Fibroblast of lung (primary cell): ENCODE data around the gene APP. TPM values are rescaled to one million over a fixed set of nuclear protein-coding genes. Genes with fewer than 3 reads are reported as not detected.

ENCODE experiments used
- DNase-seq, 2 donors: peaks; one replicate each; pipeline versions ENCODE4 v3.0.0 to v3.0.0-alpha.2; 2010; ENCODE audit warnings: low read depth in 2 of 2
- H2AFZ ChIP-seq: 2 replicates; pipeline ENCODE4 v1.5.1; 2012; ENCODE audit warnings: low read length, control low read depth, inconsistent platforms
- H3K27ac ChIP-seq: 2 replicates; pipeline ENCODE4 v1.5.1; 2011; ENCODE audit warnings: low read length, control low read depth; ENCODE audit not compliant: insufficient read depth
- H3K27me3 ChIP-seq: 2 replicates; pipeline ENCODE4 v1.5.1; 2011; ENCODE audit warnings: mild to moderate bottlenecking, low read length; ENCODE audit not compliant: control insufficient read depth, insufficient read depth
- H3K36me3 ChIP-seq: 2 replicates; pipeline ENCODE4 v1.5.1; 2011; ENCODE audit warnings: low read length; ENCODE audit not compliant: control insufficient read depth, insufficient read depth
- H3K4me1 ChIP-seq: 2 replicates; pipeline ENCODE4 v1.5.1; 2011; ENCODE audit warnings: low read length; ENCODE audit not compliant: control insufficient read depth, insufficient read depth; ENCODE audit errors: extremely low read depth
- H3K4me2 ChIP-seq: 2 replicates; pipeline ENCODE4 v1.5.1; 2011; ENCODE audit warnings: low read length, control low read depth; ENCODE audit not compliant: insufficient read depth; ENCODE audit errors: extremely low read depth
- H3K4me3 ChIP-seq, 4 experiments: fragments of 200-600 bp in 1 of 4; sonication (generic) in 1 of 4; replicated peaks in 1 of 4; 2 replicates each; pipeline ENCODE4 v1.5.1; 2011 to 2016; ENCODE audit warnings: low read length in 4 of 4, low read depth in 3 of 4, mild to moderate bottlenecking in 3 of 4, control low read depth in 2 of 4, inconsistent platforms in 1 of 4, mixed read lengths in 1 of 4; ENCODE audit not compliant: insufficient read depth in 1 of 4; ENCODE audit errors: control extremely low read depth in 1 of 4
- H3K79me2 ChIP-seq: 2 replicates; pipeline ENCODE4 v1.5.1; 2012; ENCODE audit warnings: mild to moderate bottlenecking, low read length, inconsistent platforms; ENCODE audit not compliant: control insufficient read depth, insufficient read depth
- H3K9ac ChIP-seq: 2 replicates; pipeline ENCODE4 v1.5.1; 2011; ENCODE audit warnings: mild to moderate bottlenecking, low read length, control low read depth; ENCODE audit not compliant: insufficient read depth
- H3K9me3 ChIP-seq: 2 replicates; pipeline ENCODE4 v1.5.1; 2012; ENCODE audit warnings: low read depth, low read length; ENCODE audit not compliant: control insufficient read depth, insufficient read depth
- H4K20me1 ChIP-seq: 2 replicates; pipeline ENCODE4 v1.5.1; 2011; ENCODE audit warnings: low read length; ENCODE audit not compliant: control insufficient read depth, insufficient read depth; ENCODE audit errors: extremely low read depth
- EZH2 ChIP-seq: IDR thresholded peaks from 2 replicates; pipeline ENCODE4 v1.5.1; 2012; ENCODE audit warnings: low read length, control low read depth, mild to moderate bottlenecking; ENCODE audit errors: missing control alignments
- polyA plus RNA-seq, 2 donors: library from polyadenylated mRNA; depleted of rRNA in 1 of 2; stranded (reverse) in 1 of 2; unstranded in 1 of 2; fragments of >200 nt; gene quantifications; 2 replicates each; pipeline ENCODE4 v1.2.1, GENCODE V29; 2011 to 2012; ENCODE audit warnings: missing spikeins in 1 of 2
- total RNA-seq: library from RNA; depleted of rRNA; stranded (reverse); fragments of >200 nt; gene quantifications from 2 replicates; pipeline ENCODE4 v1.2.1, GENCODE V29; 2014
- TF ChIP-seq, protein P1 (sequence below), 2 donors: IDR thresholded peaks in 1 of 2; conservative IDR thresholded peaks in 1 of 2; 1 replicate in 1 of 2; 2 replicates in 1 of 2; pipeline ENCODE4 v1.5.1; 2011 to 2012; ENCODE audit warnings: low read length in 2 of 2, control low read depth in 1 of 2, inconsistent platforms in 1 of 2, low read depth in 1 of 2, mild to moderate bottlenecking in 1 of 2

APP gene
- total and polyA plus RNA-seq, 2 donors (not counting 1 experiment from before 2014, with no cell fraction given) = 633 to 1,088 TPM

DNA sequence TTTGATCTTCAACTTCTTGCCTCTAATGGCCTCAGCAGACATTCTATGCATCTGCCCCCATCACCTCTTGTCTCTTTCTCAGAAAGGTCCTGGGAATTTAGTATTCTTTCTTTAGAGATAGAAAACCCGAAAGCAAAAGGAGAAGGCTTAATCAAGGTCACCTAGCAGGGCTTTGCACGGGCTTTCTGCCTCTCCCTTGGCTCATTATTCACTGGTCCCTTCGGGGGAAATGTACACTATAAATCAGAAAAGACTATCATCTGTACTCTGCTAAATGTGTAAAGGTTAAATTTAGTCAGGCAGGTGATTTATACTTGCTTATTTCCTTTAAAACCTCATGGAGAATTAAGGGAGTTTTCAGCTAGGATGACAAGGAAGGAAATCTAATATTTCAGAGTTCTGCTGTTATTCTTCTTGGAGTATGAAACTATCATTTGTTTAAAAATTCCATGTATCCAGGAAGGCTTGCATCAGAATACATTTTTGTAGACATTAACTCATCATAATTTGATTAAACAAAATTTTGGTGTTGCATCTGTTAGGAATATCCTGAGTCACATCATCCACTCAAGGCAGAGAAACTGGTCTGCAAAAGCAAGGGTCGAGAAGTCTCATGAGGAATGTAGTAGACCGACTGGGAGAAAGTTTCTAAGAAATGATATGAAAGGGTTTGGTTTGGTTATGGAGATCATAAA is 311.2 kb downstream of the APP start:
- H4K20me1 ChIP-seq = no peaks in the 10 kb centered on the region
- H2AFZ ChIP-seq = no peak overlapping the region
- peak in 1 of 2 donors; percentile 66 for DNase-seq
- TF ChIP-seq, protein P1, sequence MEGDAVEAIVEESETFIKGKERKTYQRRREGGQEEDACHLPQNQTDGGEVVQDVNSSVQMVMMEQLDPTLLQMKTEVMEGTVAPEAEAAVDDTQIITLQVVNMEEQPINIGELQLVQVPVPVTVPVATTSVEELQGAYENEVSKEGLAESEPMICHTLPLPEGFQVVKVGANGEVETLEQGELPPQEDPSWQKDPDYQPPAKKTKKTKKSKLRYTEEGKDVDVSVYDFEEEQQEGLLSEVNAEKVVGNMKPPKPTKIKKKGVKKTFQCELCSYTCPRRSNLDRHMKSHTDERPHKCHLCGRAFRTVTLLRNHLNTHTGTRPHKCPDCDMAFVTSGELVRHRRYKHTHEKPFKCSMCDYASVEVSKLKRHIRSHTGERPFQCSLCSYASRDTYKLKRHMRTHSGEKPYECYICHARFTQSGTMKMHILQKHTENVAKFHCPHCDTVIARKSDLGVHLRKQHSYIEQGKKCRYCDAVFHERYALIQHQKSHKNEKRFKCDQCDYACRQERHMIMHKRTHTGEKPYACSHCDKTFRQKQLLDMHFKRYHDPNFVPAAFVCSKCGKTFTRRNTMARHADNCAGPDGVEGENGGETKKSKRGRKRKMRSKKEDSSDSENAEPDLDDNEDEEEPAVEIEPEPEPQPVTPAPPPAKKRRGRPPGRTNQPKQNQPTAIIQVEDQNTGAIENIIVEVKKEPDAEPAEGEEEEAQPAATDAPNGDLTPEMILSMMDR (conservative IDR thresholded peaks at IDR 0.05 in 1 of 2, IDR thresholded peaks at IDR 0.05 in 1 of 2; ENCODE audit: low read depth in 1 of 2, low read length in 2 of 2) = no peak
- TF ChIP-seq EZH2 = no peak
- no peaks in the 10 kb centered on the region for H3K4me1 ChIP-seq
- H3K36me3 ChIP-seq = no peaks in the 10 kb centered on the region
- no peak overlapping the region for H3K4me3 ChIP-seq
- H3K9ac ChIP-seq = no peak overlapping the region
- H3K4me2 ChIP-seq = no peak overlapping the region
- H3K9me3 ChIP-seq = no peaks in the 10 kb centered on the region
- H3K27me3 ChIP-seq = no peaks in the 10 kb centered on the region
- no peak overlapping the region for H3K27ac ChIP-seq
- H3K79me2 ChIP-seq = no peaks in the 10 kb centered on the region

DNA sequence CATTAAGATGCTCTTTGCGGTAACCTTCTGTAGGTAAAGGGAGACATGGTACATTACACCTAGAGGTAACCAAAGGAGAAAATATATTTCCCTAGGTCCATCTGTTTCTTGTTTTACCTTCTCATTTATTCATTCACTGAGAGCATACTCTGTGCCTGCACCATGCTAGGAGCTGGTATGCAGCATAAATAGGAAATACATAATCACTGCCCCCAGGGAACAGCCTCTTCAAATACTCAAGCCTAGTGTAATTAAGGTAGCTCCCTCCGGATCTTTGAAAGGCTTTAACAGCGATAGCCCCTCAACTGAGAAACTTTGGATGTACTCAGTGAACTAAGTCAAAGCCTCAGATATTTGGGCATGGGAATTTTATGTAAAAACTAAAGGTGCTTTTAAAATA is 312.2 kb downstream of the APP start:
- Histone ChIP-seq H3K27ac (no peak overlapping the region), H3K9me3 (no peaks in the 10 kb centered on the region), H3K4me3 (no peak overlapping the region), H3K4me1 (no peaks in the 10 kb centered on the region), H3K27me3 (no peaks in the 10 kb centered on the region), H3K9ac (no peak overlapping the region), H3K79me2 (no peaks in the 10 kb centered on the region), H3K36me3 (no peaks in the 10 kb centered on the region), H4K20me1 (no peaks in the 10 kb centered on the region), H3K4me2 (no peak overlapping the region), H2AFZ (no peak overlapping the region)
- TF ChIP-seq EZH2 = no peak
- TF ChIP-seq, protein P1 (conservative IDR thresholded peaks at IDR 0.05 in 1 of 2, IDR thresholded peaks at IDR 0.05 in 1 of 2; ENCODE audit: low read depth in 1 of 2, low read length in 2 of 2) = no peak
- no peak for DNase-seq

DNA sequence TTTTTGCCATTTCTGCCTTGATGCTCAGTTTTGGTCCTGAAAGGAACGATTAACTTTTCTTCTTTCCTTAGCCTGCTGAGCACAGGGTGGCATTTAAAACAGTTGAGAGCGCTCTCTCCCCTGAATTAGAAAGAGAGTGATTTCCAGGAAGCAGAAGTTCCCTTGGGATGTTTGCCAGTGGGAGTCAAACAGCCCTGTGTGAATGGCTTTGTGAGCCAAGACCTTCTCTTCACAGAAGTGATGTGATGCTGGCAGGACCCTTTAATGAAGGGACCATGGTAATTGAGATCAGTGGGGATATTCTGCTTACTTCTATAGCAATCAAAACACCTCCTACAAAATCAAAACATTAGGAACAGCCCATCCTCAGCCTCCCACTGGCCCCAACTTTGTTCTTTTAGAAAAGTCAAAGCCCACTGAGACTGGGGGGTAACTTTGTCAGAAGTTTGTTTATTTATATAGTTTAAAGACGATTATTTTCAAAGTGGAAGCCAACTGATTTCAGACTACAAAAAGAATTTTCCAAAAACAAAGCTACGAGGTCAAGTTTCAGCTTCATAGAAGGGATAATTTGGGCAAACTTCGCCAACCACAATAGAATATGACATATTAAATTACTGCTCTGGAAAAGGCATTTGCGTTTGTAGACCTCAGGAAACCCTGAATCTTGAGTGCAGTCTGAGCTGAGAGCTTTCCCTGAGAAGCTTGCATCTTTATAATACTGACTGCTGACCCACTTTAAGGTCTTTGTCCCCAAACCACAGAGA is 313.1 kb downstream of the APP start:
- H3K27ac ChIP-seq = no peak overlapping the region
- no peak overlapping the region for H3K9ac ChIP-seq
- no peak overlapping the region for H3K4me2 ChIP-seq
- no peaks in the 10 kb centered on the region for H4K20me1 ChIP-seq
- H3K79me2 ChIP-seq = no peaks in the 10 kb centered on the region
- H3K9me3 ChIP-seq = no peaks in the 10 kb centered on the region
- no peaks in the 10 kb centered on the region for H3K27me3 ChIP-seq
- peak in 1 of 2 donors; percentile 34 for DNase-seq
- H3K4me1 ChIP-seq = no peaks in the 10 kb centered on the region
- no peak overlapping the region for H3K4me3 ChIP-seq
- no peaks in the 10 kb centered on the region for H3K36me3 ChIP-seq
- H2AFZ ChIP-seq = no peak overlapping the region
- TF ChIP-seq EZH2 = no peak
- TF ChIP-seq, protein P1 (conservative IDR thresholded peaks at IDR 0.05 in 1 of 2, IDR thresholded peaks at IDR 0.05 in 1 of 2; ENCODE audit: low read depth in 1 of 2, low read length in 2 of 2) = no peak
